Fibroblast of mammary gland (primary cell): ENCODE measurements around the gene GRB14.

Experiments used
- DNase-seq: peaks from one replicate; pipeline ENCODE4 v3.0.0-alpha.2; 2010; ENCODE audit warnings: low read depth
- H3K4me3 ChIP-seq: 2 replicates; pipeline ENCODE4 v1.5.1; 2011; ENCODE audit warnings: low read depth, mild to moderate bottlenecking, low read length, moderate library complexity; ENCODE audit not compliant: control insufficient read depth
- TF ChIP-seq, protein P1 (sequence below): conservative IDR thresholded peaks from 2 replicates; pipeline ENCODE4 v1.5.1; 2011; ENCODE audit warnings: low read depth, low read length, inconsistent platforms; ENCODE audit not compliant: control insufficient read depth, insufficient read depth

The GRB14 gene

DNA sequence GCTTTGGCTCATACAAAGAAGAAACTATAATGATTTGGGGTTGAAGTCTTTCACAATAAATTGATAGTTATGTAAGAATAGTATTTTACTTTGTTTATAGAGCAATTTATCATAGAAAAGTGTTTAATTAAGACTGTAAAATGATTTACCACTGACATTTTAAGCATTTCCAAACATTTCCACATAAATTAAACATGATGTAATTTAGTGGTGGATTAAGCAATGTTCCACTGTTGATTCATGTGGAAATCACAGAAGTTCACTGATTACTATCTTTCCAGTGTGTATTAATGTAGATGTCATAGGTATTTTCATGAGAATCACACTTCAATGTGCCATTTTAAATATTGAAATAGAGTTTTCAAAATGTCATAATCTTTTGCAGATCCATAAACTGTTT is 40.1 kb upstream of the GRB14 start:
- DNase-seq: peak; percentile 33
- TF ChIP-seq, protein P1, sequence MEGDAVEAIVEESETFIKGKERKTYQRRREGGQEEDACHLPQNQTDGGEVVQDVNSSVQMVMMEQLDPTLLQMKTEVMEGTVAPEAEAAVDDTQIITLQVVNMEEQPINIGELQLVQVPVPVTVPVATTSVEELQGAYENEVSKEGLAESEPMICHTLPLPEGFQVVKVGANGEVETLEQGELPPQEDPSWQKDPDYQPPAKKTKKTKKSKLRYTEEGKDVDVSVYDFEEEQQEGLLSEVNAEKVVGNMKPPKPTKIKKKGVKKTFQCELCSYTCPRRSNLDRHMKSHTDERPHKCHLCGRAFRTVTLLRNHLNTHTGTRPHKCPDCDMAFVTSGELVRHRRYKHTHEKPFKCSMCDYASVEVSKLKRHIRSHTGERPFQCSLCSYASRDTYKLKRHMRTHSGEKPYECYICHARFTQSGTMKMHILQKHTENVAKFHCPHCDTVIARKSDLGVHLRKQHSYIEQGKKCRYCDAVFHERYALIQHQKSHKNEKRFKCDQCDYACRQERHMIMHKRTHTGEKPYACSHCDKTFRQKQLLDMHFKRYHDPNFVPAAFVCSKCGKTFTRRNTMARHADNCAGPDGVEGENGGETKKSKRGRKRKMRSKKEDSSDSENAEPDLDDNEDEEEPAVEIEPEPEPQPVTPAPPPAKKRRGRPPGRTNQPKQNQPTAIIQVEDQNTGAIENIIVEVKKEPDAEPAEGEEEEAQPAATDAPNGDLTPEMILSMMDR: no peak
- no peak overlapping the region for H3K4me3 ChIP-seq

DNA sequence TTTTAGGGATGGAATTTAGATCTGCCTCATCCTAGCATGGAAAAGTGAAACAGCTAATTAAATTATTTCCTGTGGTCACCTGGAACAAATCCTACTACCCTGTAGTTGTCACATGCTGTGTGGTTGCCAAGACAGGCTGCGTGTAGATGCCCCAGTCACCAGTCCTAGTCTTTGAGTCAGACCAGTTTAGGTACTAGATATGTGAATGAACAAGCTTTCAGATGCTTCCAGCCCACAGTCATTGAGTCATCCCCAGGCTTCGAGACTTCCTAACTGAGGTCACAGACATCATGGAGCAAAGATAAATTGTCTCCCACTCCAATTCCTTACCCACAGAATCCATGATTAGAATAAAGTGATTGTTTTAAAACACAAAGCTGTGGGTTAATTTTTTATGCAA is 35.8 kb upstream of the GRB14 start:
- H3K4me3 ChIP-seq: no peak overlapping the region
- TF ChIP-seq, protein P1: no peak
- DNase-seq: peak; percentile 88

DNA sequence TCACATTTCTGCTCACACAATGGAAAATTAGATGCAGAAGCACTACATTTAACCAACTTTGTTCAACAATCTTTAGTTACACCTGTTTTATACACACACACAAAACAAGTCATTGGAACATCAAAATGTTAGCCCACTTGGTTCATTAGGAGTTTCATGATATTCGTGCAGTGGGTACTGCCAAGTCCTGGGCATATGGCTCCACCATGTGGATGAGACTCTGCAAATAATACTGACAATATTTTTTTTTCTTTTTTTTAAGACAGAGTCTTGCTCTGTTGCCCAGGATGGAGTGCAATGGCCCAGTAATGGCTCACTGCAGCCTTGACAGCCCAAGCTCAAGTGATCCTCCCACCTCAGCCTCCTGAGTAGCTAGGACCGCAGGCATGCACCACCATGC is 34.5 kb upstream of the GRB14 start:
- DNase-seq: peak; percentile 34

DNA sequence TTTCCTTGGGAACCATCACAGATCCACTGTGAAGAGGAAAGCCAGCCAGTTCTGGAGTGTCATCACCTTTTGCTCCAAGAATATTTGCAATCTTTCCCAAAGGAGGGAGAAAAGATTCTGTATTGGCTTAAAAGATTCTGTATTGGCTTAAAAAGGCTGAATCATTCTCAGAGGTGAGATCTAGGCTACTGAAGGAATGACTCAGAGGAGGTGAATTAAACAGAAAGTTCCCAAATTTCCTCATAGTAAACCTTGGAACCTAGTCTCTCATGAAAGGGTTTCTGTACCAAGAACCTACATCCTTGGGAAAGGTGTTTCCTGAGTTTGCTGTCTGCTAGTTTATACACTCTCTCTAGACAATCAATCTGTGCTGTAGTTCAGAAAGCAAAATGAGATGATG is 34.1 kb upstream of the GRB14 start:
- peak; percentile 34 for DNase-seq
- H3K4me3 ChIP-seq: no peak overlapping the region
- TF ChIP-seq, protein P1: no peak

More for the DNA sequence above, 34.5 kb upstream of the GRB14 start:
- TF ChIP-seq, protein P1: peak; percentile 14
- no peak overlapping the region for H3K4me3 ChIP-seq

DNA sequence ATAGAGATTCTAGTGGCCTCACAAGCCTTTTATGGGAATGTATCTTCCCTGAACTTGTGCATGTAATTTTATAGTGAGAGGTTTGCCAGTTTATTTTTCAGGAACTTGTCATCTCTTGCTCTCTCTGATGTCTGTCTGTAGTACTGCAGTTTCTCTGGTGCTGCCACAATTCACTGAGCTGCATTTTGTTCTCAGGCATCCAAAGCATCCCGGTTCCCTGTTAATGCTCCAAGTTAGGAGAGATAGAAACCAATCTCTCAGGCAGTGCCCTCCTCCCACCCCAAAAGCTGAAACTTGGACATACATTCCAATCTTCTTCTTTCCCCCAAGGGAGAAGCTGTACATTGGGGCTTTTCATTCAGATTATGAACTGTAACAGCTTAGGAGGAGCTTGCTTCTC is 30.1 kb upstream of the GRB14 start:
- DNase-seq: no peak
- no peak overlapping the region for H3K4me3 ChIP-seq
- TF ChIP-seq, protein P1: no peak

DNA sequence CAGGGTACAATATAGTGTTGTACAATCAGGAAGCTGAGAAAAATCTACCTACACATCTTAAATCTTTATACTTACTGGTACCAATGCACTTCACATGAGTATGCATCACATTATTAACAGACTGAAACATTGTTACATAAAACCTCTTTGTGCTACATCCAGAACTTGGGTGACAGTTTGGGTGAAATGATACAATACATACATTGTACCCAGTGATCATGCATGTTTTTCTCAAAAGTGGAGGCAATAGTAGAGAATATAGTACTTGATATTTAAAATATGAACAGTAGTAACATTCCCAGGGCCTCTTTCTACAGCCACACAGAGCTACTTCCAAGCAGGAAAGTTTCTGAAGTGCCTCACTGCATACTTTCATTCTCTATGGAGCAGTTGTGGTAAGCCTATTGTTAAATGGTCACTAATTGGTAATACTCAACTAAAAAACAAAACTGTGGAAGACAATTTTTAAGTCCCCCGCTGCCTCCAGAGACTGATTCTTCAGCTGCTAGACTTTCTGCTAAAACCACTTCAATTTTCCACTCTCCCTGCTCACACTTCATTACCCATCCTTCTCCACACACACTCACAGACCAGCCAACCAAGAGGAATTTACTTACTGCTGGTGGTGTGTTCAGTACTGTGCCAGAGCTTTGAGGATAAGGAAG is 22.9 kb upstream of the GRB14 start:
- TF ChIP-seq, protein P1: no peak
- DNase-seq: no peak
- no peak overlapping the region for H3K4me3 ChIP-seq

DNA sequence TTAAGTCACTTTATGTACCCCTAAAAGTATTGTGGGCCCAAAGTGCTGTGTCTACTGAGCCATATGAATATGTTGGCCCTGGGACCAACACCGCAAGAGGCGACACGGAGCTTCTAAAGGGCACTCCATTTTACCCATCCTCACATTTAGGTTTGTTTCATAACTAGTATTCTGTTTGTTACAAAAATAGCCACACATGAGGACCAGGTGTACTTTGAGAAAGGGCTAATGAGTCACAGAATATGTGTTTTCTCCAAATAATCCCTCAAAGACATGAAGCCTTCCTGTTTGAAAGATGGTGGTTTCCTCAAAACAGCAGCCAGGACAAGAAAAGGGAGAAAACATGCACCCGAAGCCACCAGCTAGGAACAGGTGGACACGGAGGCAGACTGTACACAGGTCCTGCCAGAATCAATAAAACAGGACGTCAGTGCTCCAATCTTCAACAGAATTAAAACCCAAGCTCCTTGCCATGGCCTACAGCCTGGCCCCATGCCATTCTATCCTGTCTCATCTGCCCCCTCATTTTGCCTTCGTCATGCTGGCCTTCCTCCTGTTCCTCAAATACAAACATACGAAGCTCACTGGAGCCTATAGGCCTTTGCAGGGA is 21.8 kb upstream of the GRB14 start:
- TF ChIP-seq, protein P1: no peak
- DNase-seq: peak; percentile 7
- no peak overlapping the region for H3K4me3 ChIP-seq
